HCT116 (cell line): ENCODE results near the gene MED9. TPM values are rescaled to one million over a fixed set of nuclear protein-coding genes. Genes with fewer than 3 reads are reported as not detected.

Experiments
- ATAC-seq: fragments of 200-7000 bp; cut with Tn5 transposase; 2 replicates; pipeline ENCODE4 v1.9.1; 2020; ENCODE audit warnings: mild to moderate bottlenecking, moderate library complexity
- BruUV-seq: library from RNA; stranded (reverse); fragments of 400-500 nt; replicated peaks from 2 replicates; lab custom pipeline; 2021; lab: Mats Ljungman, UMichigan
- CTCF ChIA-PET: fragments of 300-600 bp; sonication (Branson Sonifier 250); formaldehyde crosslinking; loops from one replicate; lab custom pipeline; 2021; ENCODE audit warnings: antibody characterized with exemption; lab: Charles Lee
- POLR2A ChIA-PET: fragments of 300-600, 350-600 bp; sonication (Branson Sonifier 250); formaldehyde crosslinking; loops from one replicate; lab custom pipeline; 2021; ENCODE audit warnings: antibody characterized with exemption; lab: Charles Lee
- RAD21 ChIA-PET, 2 experiments: fragments of 300-600 bp; sonication (Branson Sonifier 250); formaldehyde crosslinking; loops; one replicate each; lab custom pipeline; 2023; ENCODE audit warnings: low total read pairs in 2 of 2; ENCODE audit not compliant: uncharacterized antibody in 2 of 2, unreplicated experiment in 2 of 2, low non-redundant PET in 1 of 2; lab: Charles Lee
- DNase-seq: peaks from one replicate; pipeline ENCODE4 v3.0.0-alpha.2; 2010; ENCODE audit warnings: low read depth, low spot score
- H2AFZ ChIP-seq: fragments of 200-600 bp; shearing (Covaris generic), sonication (generic); 2 replicates; pipeline ENCODE4 v1.6.1; 2017; ENCODE audit warnings: low read depth, mixed run types, mixed read lengths, antibody characterized with exemption, low read length; ENCODE audit not compliant: poor library complexity, severe bottlenecking
- H3K27ac ChIP-seq: 2 replicates; pipeline ENCODE4 v1.5.1; 2012; ENCODE audit warnings: low read depth, low read length
- H3K27me3 ChIP-seq: fragments of 200-600 bp; sonication (generic); 2 replicates; pipeline ENCODE4 v1.6.1; 2016; ENCODE audit warnings: mixed run types, low read length, mixed read lengths; ENCODE audit not compliant: insufficient read depth
- H3K36me3 ChIP-seq, 2 experiments: fragments of 200-500 bp in 1 of 2; fragments of 200-600 bp in 1 of 2; sonication (Bioruptor generic) in 1 of 2; sonication (generic) in 1 of 2; 2 replicates each; pipeline versions ENCODE4 v1.5.1 to v1.6.1; 2014 to 2016; ENCODE audit warnings: low read length in 2 of 2, inconsistent platforms in 1 of 2, mixed read lengths in 1 of 2, mixed run types in 1 of 2; ENCODE audit not compliant: insufficient read depth in 2 of 2, control insufficient read depth in 1 of 2
- H3K4me1 ChIP-seq, 2 experiments: fragments of 200-600 bp in 1 of 2; sonication (generic) in 1 of 2; 2 replicates each; pipeline versions ENCODE4 v1.5.1 to v1.6.1; 2012 to 2017; ENCODE audit warnings: low read length in 2 of 2, inconsistent platforms in 1 of 2, mild to moderate bottlenecking in 1 of 2, mixed read lengths in 1 of 2, mixed run types in 1 of 2, moderate library complexity in 1 of 2; ENCODE audit not compliant: insufficient read depth in 2 of 2, control insufficient read depth in 1 of 2
- H3K4me2 ChIP-seq: fragments of 200-600 bp; sonication (generic); 2 replicates; pipeline ENCODE4 v1.6.1; 2017; ENCODE audit warnings: mixed run types, low read length, mixed read lengths
- H3K4me3 ChIP-seq, 2 experiments: fragments of 200-600 bp in 1 of 2; sonication (generic) in 1 of 2; replicated peaks in 1 of 2; 2 replicates each; pipeline ENCODE4 v1.5.1; 2011 to 2016; ENCODE audit warnings: low read length in 2 of 2, control low read depth in 1 of 2, low read depth in 1 of 2, mild to moderate bottlenecking in 1 of 2, mixed read lengths in 1 of 2, mixed run types in 1 of 2
- H3K79me2 ChIP-seq: fragments of 200-600 bp; sonication (generic); 2 replicates; pipeline ENCODE4 v1.6.1; 2017; ENCODE audit warnings: mild to moderate bottlenecking, mixed run types, low read length, moderate library complexity, mixed read lengths; ENCODE audit not compliant: insufficient read depth
- H3K9ac ChIP-seq: fragments of 200-600 bp; sonication (generic); 2 replicates; pipeline ENCODE4 v1.6.1; 2016; ENCODE audit warnings: low read length, mixed read lengths
- H3K9me2 ChIP-seq: fragments of 200-600 bp; sonication (generic), shearing (Covaris generic); 2 replicates; pipeline ENCODE4 v1.6.1; 2017; ENCODE audit warnings: mixed run types, mild to moderate bottlenecking, moderate library complexity; ENCODE audit not compliant: insufficient read depth
- H3K9me3 ChIP-seq, 2 experiments: fragments of 200-500 bp in 1 of 2; fragments of 200-600 bp in 1 of 2; sonication (Bioruptor generic) in 1 of 2; sonication (generic) in 1 of 2; 2 replicates each; pipeline ENCODE4 v1.6.1; 2014 to 2017; ENCODE audit warnings: low read length in 2 of 2, mixed read lengths in 2 of 2, inconsistent platforms in 1 of 2, low read depth in 1 of 2, mild to moderate bottlenecking in 1 of 2, mixed run types in 1 of 2, moderate library complexity in 1 of 2; ENCODE audit not compliant: control insufficient read depth in 1 of 2, insufficient read depth in 1 of 2
- H4K20me1 ChIP-seq: fragments of 200-600 bp; sonication (generic), shearing (Covaris generic); 2 replicates; pipeline ENCODE4 v1.6.1; 2017; ENCODE audit warnings: mixed run types, mild to moderate bottlenecking, moderate library complexity; ENCODE audit not compliant: insufficient read depth
- CBX3 ChIP-seq: IDR thresholded peaks from 2 replicates; pipeline ENCODE4 v1.6.1; 2012; ENCODE audit warnings: low read depth
- EGR1 ChIP-seq: IDR thresholded peaks from 2 replicates; pipeline ENCODE4 v1.6.1; 2012; ENCODE audit warnings: low read depth
- ELF1 ChIP-seq: IDR thresholded peaks from 2 replicates; pipeline ENCODE4 v1.6.1; 2012; ENCODE audit warnings: low read depth, borderline replicate concordance
- JUND ChIP-seq: IDR thresholded peaks from 2 replicates; pipeline ENCODE4 v1.6.1; 2012
- POLR2AphosphoS5 ChIP-seq: IDR thresholded peaks from 2 replicates; pipeline ENCODE4 v1.6.1; 2011; ENCODE audit warnings: mild to moderate bottlenecking, low read depth, low read length, moderate library complexity
- RAD21 ChIP-seq: IDR thresholded peaks from 2 replicates; pipeline ENCODE4 v1.6.1; 2012; ENCODE audit warnings: low read depth, mild to moderate bottlenecking
- SRF ChIP-seq: IDR thresholded peaks from 2 replicates; pipeline ENCODE4 v1.6.1; 2012; ENCODE audit warnings: low read depth
- intact Hi-C: fragments of 100-400 bp; cut with micrococcal nuclease; formaldehyde crosslinking; loops from 2 replicates; pipeline ENCODE4 v1.10.0; 2022
- total RNA-seq: library from RNA; stranded (reverse); gene quantifications from one replicate; pipeline ENCODE4 v1.2.1, GENCODE V29; 2021; ENCODE audit not compliant: unreplicated experiment
- TF ChIP-seq, protein P1 (sequence below): IDR thresholded peaks from 2 replicates; pipeline ENCODE4 v1.6.1; 2012
- TF ChIP-seq, protein P2 (sequence below): IDR thresholded peaks from 2 replicates; pipeline ENCODE4 v1.6.1; 2012; ENCODE audit warnings: low read depth
- TF ChIP-seq, protein P3 (sequence below): IDR thresholded peaks from 2 replicates; pipeline ENCODE4 v1.6.1; 2011; ENCODE audit warnings: mild to moderate bottlenecking, low read length, moderate library complexity; ENCODE audit not compliant: insufficient replicate concordance; ENCODE audit errors: extremely low read depth

Gene MED9
- total RNA-seq, 1 experiment from 2014 or later, result 13.9 TPM

DNA sequence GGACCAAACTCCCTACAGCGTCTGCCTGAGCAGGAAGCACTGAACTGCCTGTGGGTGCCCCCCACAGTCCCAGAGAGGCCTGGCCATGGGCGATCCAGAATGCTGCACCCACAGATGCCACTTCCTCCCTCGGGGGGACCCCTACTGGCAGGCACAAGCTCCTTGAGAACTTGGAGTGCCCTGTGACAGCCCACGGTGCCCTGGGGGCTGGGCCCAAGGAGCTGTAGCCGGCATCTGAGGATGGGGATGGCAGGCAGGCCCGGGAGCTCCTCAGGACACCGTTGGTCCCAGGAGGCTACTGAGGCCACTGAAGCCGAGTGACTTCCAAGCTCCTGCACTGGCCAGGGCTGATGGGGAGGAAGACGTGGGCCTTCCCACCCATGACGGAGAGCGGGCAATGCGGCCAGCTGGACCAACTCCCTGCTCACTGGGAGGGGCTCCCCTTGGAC, 34.5 kb downstream of the MED9 start:
- RAD21 ChIA-PET, result no interaction called here
- BruUV-seq, result no TSS peak
- no peak for ATAC-seq

More for the DNA sequence above, 34.5 kb downstream of the MED9 start:
- no peak for DNase-seq
- Histone ChIP-seq H3K79me2 (no peaks in the 10 kb centered on the region), H3K36me3 (no peaks in the 10 kb centered on the region), H2AFZ (no peak overlapping the region), H3K27ac (no peak overlapping the region), H3K9ac (no peak overlapping the region), H4K20me1 (no peaks in the 10 kb centered on the region), H3K4me1 (peaks cover 5 to 40% of the 10 kb centered on the region in 2 experiments; a peak in 3 of 4 replicates), H3K27me3 (no peaks in the 10 kb centered on the region), H3K4me3 (no peak overlapping the region), H3K9me2 (no peaks in the 10 kb centered on the region), H3K4me2 (no peak overlapping the region), H3K9me3 (no peaks in the 10 kb centered on the region)
- intact Hi-C loops, result no loop called here
- CTCF ChIA-PET, result interaction anchor here (2.9 kb wide), 1 partner anchor 15 kb away, joined by 19 read pairs; the partner anchor contains the start of gene RASD1
- POLR2A ChIA-PET, result interaction anchor here (1.4 kb wide), 1 partner anchor 14 kb away, joined by 3 read pairs; no protein-coding TSS in a partner anchor
- no peak for TF ChIP-seq ELF1
- TF ChIP-seq POLR2AphosphoS5, result no peak
- no peak for TF ChIP-seq EGR1
- no peak for TF ChIP-seq CBX3
- TF ChIP-seq JUND, result no peak
- TF ChIP-seq, protein P1, sequence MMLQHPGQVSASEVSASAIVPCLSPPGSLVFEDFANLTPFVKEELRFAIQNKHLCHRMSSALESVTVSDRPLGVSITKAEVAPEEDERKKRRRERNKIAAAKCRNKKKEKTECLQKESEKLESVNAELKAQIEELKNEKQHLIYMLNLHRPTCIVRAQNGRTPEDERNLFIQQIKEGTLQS, result no peak
- TF ChIP-seq, protein P2, sequence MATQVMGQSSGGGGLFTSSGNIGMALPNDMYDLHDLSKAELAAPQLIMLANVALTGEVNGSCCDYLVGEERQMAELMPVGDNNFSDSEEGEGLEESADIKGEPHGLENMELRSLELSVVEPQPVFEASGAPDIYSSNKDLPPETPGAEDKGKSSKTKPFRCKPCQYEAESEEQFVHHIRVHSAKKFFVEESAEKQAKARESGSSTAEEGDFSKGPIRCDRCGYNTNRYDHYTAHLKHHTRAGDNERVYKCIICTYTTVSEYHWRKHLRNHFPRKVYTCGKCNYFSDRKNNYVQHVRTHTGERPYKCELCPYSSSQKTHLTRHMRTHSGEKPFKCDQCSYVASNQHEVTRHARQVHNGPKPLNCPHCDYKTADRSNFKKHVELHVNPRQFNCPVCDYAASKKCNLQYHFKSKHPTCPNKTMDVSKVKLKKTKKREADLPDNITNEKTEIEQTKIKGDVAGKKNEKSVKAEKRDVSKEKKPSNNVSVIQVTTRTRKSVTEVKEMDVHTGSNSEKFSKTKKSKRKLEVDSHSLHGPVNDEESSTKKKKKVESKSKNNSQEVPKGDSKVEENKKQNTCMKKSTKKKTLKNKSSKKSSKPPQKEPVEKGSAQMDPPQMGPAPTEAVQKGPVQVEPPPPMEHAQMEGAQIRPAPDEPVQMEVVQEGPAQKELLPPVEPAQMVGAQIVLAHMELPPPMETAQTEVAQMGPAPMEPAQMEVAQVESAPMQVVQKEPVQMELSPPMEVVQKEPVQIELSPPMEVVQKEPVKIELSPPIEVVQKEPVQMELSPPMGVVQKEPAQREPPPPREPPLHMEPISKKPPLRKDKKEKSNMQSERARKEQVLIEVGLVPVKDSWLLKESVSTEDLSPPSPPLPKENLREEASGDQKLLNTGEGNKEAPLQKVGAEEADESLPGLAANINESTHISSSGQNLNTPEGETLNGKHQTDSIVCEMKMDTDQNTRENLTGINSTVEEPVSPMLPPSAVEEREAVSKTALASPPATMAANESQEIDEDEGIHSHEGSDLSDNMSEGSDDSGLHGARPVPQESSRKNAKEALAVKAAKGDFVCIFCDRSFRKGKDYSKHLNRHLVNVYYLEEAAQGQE, result no peak
- no peak for TF ChIP-seq RAD21
- no peak for TF ChIP-seq SRF
- TF ChIP-seq, protein P3, sequence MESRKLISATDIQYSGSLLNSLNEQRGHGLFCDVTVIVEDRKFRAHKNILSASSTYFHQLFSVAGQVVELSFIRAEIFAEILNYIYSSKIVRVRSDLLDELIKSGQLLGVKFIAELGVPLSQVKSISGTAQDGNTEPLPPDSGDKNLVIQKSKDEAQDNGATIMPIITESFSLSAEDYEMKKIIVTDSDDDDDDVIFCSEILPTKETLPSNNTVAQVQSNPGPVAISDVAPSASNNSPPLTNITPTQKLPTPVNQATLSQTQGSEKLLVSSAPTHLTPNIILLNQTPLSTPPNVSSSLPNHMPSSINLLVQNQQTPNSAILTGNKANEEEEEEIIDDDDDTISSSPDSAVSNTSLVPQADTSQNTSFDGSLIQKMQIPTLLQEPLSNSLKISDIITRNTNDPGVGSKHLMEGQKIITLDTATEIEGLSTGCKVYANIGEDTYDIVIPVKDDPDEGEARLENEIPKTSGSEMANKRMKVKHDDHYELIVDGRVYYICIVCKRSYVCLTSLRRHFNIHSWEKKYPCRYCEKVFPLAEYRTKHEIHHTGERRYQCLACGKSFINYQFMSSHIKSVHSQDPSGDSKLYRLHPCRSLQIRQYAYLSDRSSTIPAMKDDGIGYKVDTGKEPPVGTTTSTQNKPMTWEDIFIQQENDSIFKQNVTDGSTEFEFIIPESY, result no peak
